ENCODE measurements around the gene ACSM6.

Gene ACSM6

DNA sequence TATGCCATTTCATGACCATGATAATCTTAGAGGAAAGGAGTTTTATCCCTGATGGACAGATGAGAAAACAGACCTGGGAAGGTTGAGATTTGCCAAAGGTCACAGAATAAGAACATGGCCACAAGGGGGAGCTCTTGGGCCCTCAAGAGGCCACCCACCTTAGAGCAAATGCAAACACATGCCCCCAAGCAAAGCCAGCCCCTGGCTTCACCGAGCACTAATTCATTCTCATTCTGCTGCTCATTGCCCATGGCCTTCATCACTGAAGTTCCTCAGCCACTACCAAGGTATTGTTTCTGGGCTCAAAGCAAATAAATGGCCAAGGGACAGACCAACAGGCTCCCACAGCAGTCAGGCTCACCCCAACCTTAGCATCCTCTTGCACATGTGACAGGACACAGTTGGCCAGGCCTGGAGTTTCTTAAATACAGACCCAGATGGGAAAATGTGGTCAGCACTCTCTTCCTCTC lies 52.6 kb downstream of the ACSM6 start:
- Mint-ChIP-seq H3K36me3 (ENCODE audit: low read depth) (peaks cover 7% of the 10 kb centered on the region), H3K27ac (peak overlapping the region; percentile 91), H3K4me3 (no peak overlapping the region), H3K27me3 (ENCODE audit: low read depth, poor library complexity) (no peaks in the 10 kb centered on the region), H3K4me1 (peaks cover 47% of the 10 kb centered on the region), H3K9me3 (no peaks in the 10 kb centered on the region)
- peak; percentile 84 for DNase-seq
- peak; percentile 87 for TF ChIP-seq CTCF (IDR thresholded peaks at IDR 0.05)

- TF ChIP-seq CTCF (IDR thresholded peaks at IDR 0.05) = no peak
- peak overlapping the region; percentile 91 for H3K27ac Mint-ChIP-seq
These were observed 53.3 kb downstream of the ACSM6 start for GRCh38 chr10:95247200-95247880.

DNA sequence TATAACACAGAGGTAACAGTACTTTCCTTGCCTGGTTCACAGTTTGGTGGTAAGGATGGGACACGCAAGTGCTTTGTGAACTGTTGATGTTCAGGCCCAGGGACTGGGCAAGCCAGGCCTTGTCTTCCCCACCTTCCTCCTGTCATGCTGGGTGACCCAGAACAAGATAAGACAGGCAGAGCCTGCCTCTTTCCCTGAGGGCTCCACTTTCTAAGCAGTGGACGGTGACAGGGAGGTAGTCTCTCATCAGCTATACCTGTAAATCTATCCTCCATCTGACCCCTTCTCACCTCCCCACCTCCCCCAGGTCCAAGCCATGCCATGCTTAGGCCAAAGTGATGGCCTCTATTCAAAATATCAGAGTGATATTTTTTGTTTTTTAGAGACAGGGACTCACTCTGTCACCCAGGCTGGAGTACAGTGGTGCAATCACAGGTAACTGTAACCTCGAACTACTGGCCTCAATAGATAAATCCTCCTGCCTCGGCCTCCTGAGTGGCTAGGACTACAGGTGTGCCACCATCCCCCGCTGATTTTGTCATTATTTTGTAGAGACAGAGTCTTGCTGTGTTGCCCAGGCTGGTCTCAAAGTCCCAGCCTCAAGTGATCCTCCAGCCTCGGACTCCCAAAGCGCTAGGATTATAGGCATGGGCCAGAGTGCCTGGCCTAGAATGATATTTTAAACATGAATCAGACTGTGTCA lies 54.0 kb downstream of the ACSM6 start:
- H3K4me1 Mint-ChIP-seq = peaks cover 47% of the 10 kb centered on the region
- DNase-seq = no peak
- no peaks in the 10 kb centered on the region for H3K9me3 Mint-ChIP-seq
- TF ChIP-seq CTCF (IDR thresholded peaks at IDR 0.05) = no peak
- no peak overlapping the region for H3K4me3 Mint-ChIP-seq
- peaks cover 14% of the 10 kb centered on the region for H3K36me3 Mint-ChIP-seq (ENCODE audit: low read depth)
- peak overlapping the region; percentile 91 for H3K27ac Mint-ChIP-seq
- peaks cover 10% of the 10 kb centered on the region for H3K27me3 Mint-ChIP-seq (ENCODE audit: low read depth, poor library complexity)

More at GRCh38 chr10:95247200-95247880, 53.3 kb downstream of the ACSM6 start:
- peaks cover 3% of the 10 kb centered on the region for H3K27me3 Mint-ChIP-seq (ENCODE audit: low read depth, poor library complexity)
- no peaks in the 10 kb centered on the region for H3K9me3 Mint-ChIP-seq
- H3K4me1 Mint-ChIP-seq = peaks cover 47% of the 10 kb centered on the region
- peaks cover 7% of the 10 kb centered on the region for H3K36me3 Mint-ChIP-seq (ENCODE audit: low read depth)
- no peak overlapping the region for H3K4me3 Mint-ChIP-seq
- DNase-seq = no peak

GRCh38 chr10:95248989-95249388 lies 55.0 kb downstream of the ACSM6 start:
- DNase-seq = no peak
- no peak for TF ChIP-seq CTCF (IDR thresholded peaks at IDR 0.05)
- Mint-ChIP-seq H3K4me3 (no peak overlapping the region), H3K27ac (no peak overlapping the region), H3K9me3 (no peaks in the 10 kb centered on the region), H3K4me1 (peaks cover 47% of the 10 kb centered on the region), H3K36me3 (ENCODE audit: low read depth) (peaks cover 21% of the 10 kb centered on the region), H3K27me3 (ENCODE audit: low read depth, poor library complexity) (peaks cover 10% of the 10 kb centered on the region)

DNA sequence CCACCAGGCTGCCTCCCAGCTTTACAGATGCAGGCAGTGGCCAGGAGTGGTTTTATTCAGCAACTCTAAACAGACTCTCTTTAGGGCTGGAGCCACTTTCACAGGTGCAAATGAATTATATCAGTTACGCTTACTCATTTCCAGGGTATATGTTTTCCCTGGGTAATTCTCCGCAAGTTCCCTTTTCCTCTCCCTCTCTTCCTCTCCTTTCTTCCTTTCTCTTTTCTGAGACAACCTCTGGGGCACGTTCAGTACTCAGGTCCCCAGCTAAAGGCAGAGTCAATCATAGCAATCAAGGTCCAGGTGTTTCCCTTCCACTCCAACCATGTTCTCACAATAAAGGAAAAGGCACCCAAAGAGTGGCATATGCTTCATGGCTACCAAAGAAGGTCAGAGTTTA lies 55.4 kb downstream of the ACSM6 start:
- peaks cover 47% of the 10 kb centered on the region for H3K4me1 Mint-ChIP-seq
- H3K9me3 Mint-ChIP-seq = no peaks in the 10 kb centered on the region
- DNase-seq = no peak
- H3K27ac Mint-ChIP-seq = peak overlapping the region; percentile 93
- H3K36me3 Mint-ChIP-seq (ENCODE audit: low read depth) = peaks cover 24% of the 10 kb centered on the region
- no peak for TF ChIP-seq CTCF (IDR thresholded peaks at IDR 0.05)
- no peak overlapping the region for H3K4me3 Mint-ChIP-seq
- H3K27me3 Mint-ChIP-seq (ENCODE audit: low read depth, poor library complexity) = peaks cover 10% of the 10 kb centered on the region

All from nephron progenitor cell (in vitro differentiated cells).